ENCODE results near the gene NBAS. TPM values are rescaled to one million over a fixed set of nuclear protein-coding genes. Genes with fewer than 3 reads are reported as not detected.
"Not testable (repeated sequence)": the region's sequence is repeated elsewhere in the genome, so short reads cannot be mapped to it uniquely, and the experiment has no call there.

Gene NBAS
- total RNA-seq, 2 experiments from 2014 or later = 31.9 to 32.9 TPM

GRCh38 chr2:15258385-15258784 is 302.7 kb downstream of the NBAS start:
- H3K4me3 Mint-ChIP-seq; H3K4me1 Mint-ChIP-seq; H3K27ac Mint-ChIP-seq; DNase-seq; H3K9me3 Mint-ChIP-seq; H3K27me3 Mint-ChIP-seq; ATAC-seq (ENCODE audit: low read depth); POLR2A ChIA-PET: not testable (repeated sequence)
- peaks cover 30% of the 10 kb centered on the region for H3K36me3 Mint-ChIP-seq

GRCh38 chr2:15253835-15254286 is 307.3 kb downstream of the NBAS start:
- no peak for ATAC-seq (ENCODE audit: low read depth)
- H3K27me3 Mint-ChIP-seq = no peaks in the 10 kb centered on the region
- H3K4me1 Mint-ChIP-seq = no peaks in the 10 kb centered on the region
- no peak overlapping the region for H3K4me3 Mint-ChIP-seq
- H3K27ac Mint-ChIP-seq = no peak overlapping the region
- H3K36me3 Mint-ChIP-seq = peaks cover 24% of the 10 kb centered on the region
- POLR2A ChIA-PET = no interaction called here
- no peak for DNase-seq
- peaks cover 14% of the 10 kb centered on the region for H3K9me3 Mint-ChIP-seq

- H3K36me3 Mint-ChIP-seq = peaks cover 21% of the 10 kb centered on the region
Measured at GRCh38 chr2:15253247-15253646, 307.9 kb downstream of the NBAS start.

GRCh38 chr2:15251753-15252152 is 309.4 kb downstream of the NBAS start:
- ATAC-seq (ENCODE audit: low read depth) = no peak
- Mint-ChIP-seq H3K4me1 (no peaks in the 10 kb centered on the region), H3K27ac (no peak overlapping the region), H3K9me3 (peaks cover 16% of the 10 kb centered on the region), H3K27me3 (no peaks in the 10 kb centered on the region), H3K4me3 (no peak overlapping the region), H3K36me3 (peaks cover 22% of the 10 kb centered on the region)
- DNase-seq = no peak
- POLR2A ChIA-PET = no interaction called here

More at GRCh38 chr2:15253247-15253646, 307.9 kb downstream of the NBAS start:
- H3K9me3 Mint-ChIP-seq = peaks cover 14% of the 10 kb centered on the region
- H3K4me3 Mint-ChIP-seq = no peak overlapping the region
- POLR2A ChIA-PET = no interaction called here
- no peak for DNase-seq
- no peak overlapping the region for H3K27ac Mint-ChIP-seq
- no peaks in the 10 kb centered on the region for H3K4me1 Mint-ChIP-seq
- no peaks in the 10 kb centered on the region for H3K27me3 Mint-ChIP-seq
- no peak for ATAC-seq (ENCODE audit: low read depth)

- POLR2A ChIA-PET; DNase-seq; H3K4me3 Mint-ChIP-seq; ATAC-seq (ENCODE audit: low read depth); H3K27me3 Mint-ChIP-seq; H3K27ac Mint-ChIP-seq; H3K4me1 Mint-ChIP-seq: not testable (repeated sequence)
- Mint-ChIP-seq H3K9me3 (peaks cover 16% of the 10 kb centered on the region), H3K36me3 (peaks cover 26% of the 10 kb centered on the region)
Measured at GRCh38 chr2:15250946-15251345, 310.2 kb downstream of the NBAS start.

- no peak for DNase-seq
- Mint-ChIP-seq H3K9me3 (peaks cover 17% of the 10 kb centered on the region), H3K36me3 (peaks cover 28% of the 10 kb centered on the region), H3K27ac (no peak overlapping the region), H3K4me3 (no peak overlapping the region), H3K4me1 (peaks cover 13% of the 10 kb centered on the region), H3K27me3 (no peaks in the 10 kb centered on the region)
- no peak for ATAC-seq (ENCODE audit: low read depth)
- POLR2A ChIA-PET = no interaction called here
Measured at GRCh38 chr2:15246870-15247269, 314.3 kb downstream of the NBAS start.

- POLR2A ChIA-PET = no interaction called here
- peaks cover 20% of the 10 kb centered on the region for H3K36me3 Mint-ChIP-seq
- ATAC-seq (ENCODE audit: low read depth) (no peak), DNase-seq (no peak)
- H3K9me3 Mint-ChIP-seq = peaks cover 9% of the 10 kb centered on the region
- H3K27ac Mint-ChIP-seq = no peak overlapping the region
- H3K27me3 Mint-ChIP-seq = no peaks in the 10 kb centered on the region
- no peak overlapping the region for H3K4me3 Mint-ChIP-seq
- H3K4me1 Mint-ChIP-seq = peaks cover 13% of the 10 kb centered on the region
Measured at GRCh38 chr2:15243762-15244161, 317.4 kb downstream of the NBAS start.

GRCh38 chr2:15242936-15243461 is 318.1 kb downstream of the NBAS start:
- no peaks in the 10 kb centered on the region for H3K27me3 Mint-ChIP-seq
- peaks cover 7% of the 10 kb centered on the region for H3K9me3 Mint-ChIP-seq
- no peak for ATAC-seq (ENCODE audit: low read depth)
- no peak overlapping the region for H3K27ac Mint-ChIP-seq
- peaks cover 22% of the 10 kb centered on the region for H3K36me3 Mint-ChIP-seq
- H3K4me3 Mint-ChIP-seq = no peak overlapping the region
- POLR2A ChIA-PET = interaction anchor here (0.7 kb wide), 1 partner anchor 317 kb away, joined by 3 read pairs; no protein-coding TSS in a partner anchor
- no peak for DNase-seq
- H3K4me1 Mint-ChIP-seq = peaks cover 14% of the 10 kb centered on the region

GRCh38 chr2:15241929-15242328 is 319.2 kb downstream of the NBAS start:
- Mint-ChIP-seq H3K4me1 (peaks cover 15% of the 10 kb centered on the region), H3K27me3 (no peaks in the 10 kb centered on the region), H3K4me3 (no peak overlapping the region), H3K36me3 (peaks cover 20% of the 10 kb centered on the region), H3K27ac (no peak overlapping the region), H3K9me3 (peaks cover 4% of the 10 kb centered on the region)
- DNase-seq = no peak
- no peak for ATAC-seq (ENCODE audit: low read depth)
- POLR2A ChIA-PET = no interaction called here

- POLR2A ChIA-PET = no interaction called here
- no peak for DNase-seq
- no peak for ATAC-seq (ENCODE audit: low read depth)
- H3K9me3 Mint-ChIP-seq = peaks cover 4% of the 10 kb centered on the region
- no peaks in the 10 kb centered on the region for H3K27me3 Mint-ChIP-seq
- no peak overlapping the region for H3K4me3 Mint-ChIP-seq
- peaks cover 15% of the 10 kb centered on the region for H3K4me1 Mint-ChIP-seq
- peaks cover 18% of the 10 kb centered on the region for H3K36me3 Mint-ChIP-seq
- H3K27ac Mint-ChIP-seq = no peak overlapping the region
Measured at GRCh38 chr2:15241201-15241600, 319.9 kb downstream of the NBAS start.

- no peak overlapping the region for H3K4me3 Mint-ChIP-seq
- no peak for DNase-seq
- POLR2A ChIA-PET = no interaction called here
- ATAC-seq (ENCODE audit: low read depth) = no peak
- H3K36me3 Mint-ChIP-seq = peaks cover 10% of the 10 kb centered on the region
- H3K27ac Mint-ChIP-seq = no peak overlapping the region
- H3K9me3 Mint-ChIP-seq = no peaks in the 10 kb centered on the region
- no peaks in the 10 kb centered on the region for H3K27me3 Mint-ChIP-seq
- peaks cover 8% of the 10 kb centered on the region for H3K4me1 Mint-ChIP-seq
Measured at GRCh38 chr2:15238028-15238427, 323.1 kb downstream of the NBAS start.

GRCh38 chr2:15230599-15231192 is 330.4 kb downstream of the NBAS start:
- no peak for ATAC-seq (ENCODE audit: low read depth)
- no peak for DNase-seq
- Mint-ChIP-seq H3K4me1 (no peaks in the 10 kb centered on the region), H3K36me3 (peaks cover 14% of the 10 kb centered on the region), H3K4me3 (no peak overlapping the region), H3K27ac (no peak overlapping the region), H3K9me3 (no peaks in the 10 kb centered on the region), H3K27me3 (no peaks in the 10 kb centered on the region)
- POLR2A ChIA-PET = no interaction called here

- ATAC-seq (ENCODE audit: low read depth) (no peak), DNase-seq (no peak)
- H3K4me3 Mint-ChIP-seq = no peak overlapping the region
- H3K36me3 Mint-ChIP-seq = peaks cover 20% of the 10 kb centered on the region
- H3K9me3 Mint-ChIP-seq = no peaks in the 10 kb centered on the region
- peaks cover 3% of the 10 kb centered on the region for H3K4me1 Mint-ChIP-seq
- POLR2A ChIA-PET = no interaction called here
- no peak overlapping the region for H3K27ac Mint-ChIP-seq
- H3K27me3 Mint-ChIP-seq = no peaks in the 10 kb centered on the region
Measured at GRCh38 chr2:15226661-15227060, 334.5 kb downstream of the NBAS start.

GRCh38 chr2:15225131-15225530 is 336.0 kb downstream of the NBAS start:
- H3K4me1 Mint-ChIP-seq = peaks cover 7% of the 10 kb centered on the region
- no peak overlapping the region for H3K4me3 Mint-ChIP-seq
- DNase-seq (no peak), ATAC-seq (ENCODE audit: low read depth) (no peak)
- H3K27ac Mint-ChIP-seq = no peak overlapping the region
- H3K9me3 Mint-ChIP-seq = no peaks in the 10 kb centered on the region
- no peaks in the 10 kb centered on the region for H3K27me3 Mint-ChIP-seq
- POLR2A ChIA-PET = no interaction called here
- peaks cover 20% of the 10 kb centered on the region for H3K36me3 Mint-ChIP-seq

Measured in activated naive CD8-positive, alpha-beta T cell treated with anti-CD3 and anti-CD28 coated beads, Interleukin-2, amount 10 ng/mL, durations not matched to agents 7 days and 5 days (primary cell).